Transverse colon (tissue), 4 donors: ENCODE results near the gene PTPRJ.

Source experiments
- POLR2A ChIP-seq: fragments of 450-650 bp; IDR thresholded peaks from one replicate; pipeline ENCODE4 v1.6.1; 2016; ENCODE audit warnings: antibody characterized with exemption, mild to moderate bottlenecking, moderate library complexity
- POLR2AphosphoS5 ChIP-seq, 3 donors: sonication (generic); formaldehyde crosslinking; IDR thresholded peaks; one replicate each; pipeline ENCODE4 v1.6.1; 2016; ENCODE audit warnings: antibody characterized with exemption in 3 of 3
- TF ChIP-seq, protein P1 (sequence below), 5 experiments: fragments of 200-600 bp in 3 of 5; fragments of 450-650 bp in 2 of 5; sonication (generic) in 3 of 5; IDR thresholded peaks; 1 replicate in 2 of 5; 2 replicates in 3 of 5; pipeline ENCODE4 v1.5.1; 2016 to 2017; ENCODE audit warnings: antibody characterized with exemption in 5 of 5, inconsistent platforms in 3 of 5, mild to moderate bottlenecking in 2 of 5, moderate library complexity in 1 of 5

DNA sequence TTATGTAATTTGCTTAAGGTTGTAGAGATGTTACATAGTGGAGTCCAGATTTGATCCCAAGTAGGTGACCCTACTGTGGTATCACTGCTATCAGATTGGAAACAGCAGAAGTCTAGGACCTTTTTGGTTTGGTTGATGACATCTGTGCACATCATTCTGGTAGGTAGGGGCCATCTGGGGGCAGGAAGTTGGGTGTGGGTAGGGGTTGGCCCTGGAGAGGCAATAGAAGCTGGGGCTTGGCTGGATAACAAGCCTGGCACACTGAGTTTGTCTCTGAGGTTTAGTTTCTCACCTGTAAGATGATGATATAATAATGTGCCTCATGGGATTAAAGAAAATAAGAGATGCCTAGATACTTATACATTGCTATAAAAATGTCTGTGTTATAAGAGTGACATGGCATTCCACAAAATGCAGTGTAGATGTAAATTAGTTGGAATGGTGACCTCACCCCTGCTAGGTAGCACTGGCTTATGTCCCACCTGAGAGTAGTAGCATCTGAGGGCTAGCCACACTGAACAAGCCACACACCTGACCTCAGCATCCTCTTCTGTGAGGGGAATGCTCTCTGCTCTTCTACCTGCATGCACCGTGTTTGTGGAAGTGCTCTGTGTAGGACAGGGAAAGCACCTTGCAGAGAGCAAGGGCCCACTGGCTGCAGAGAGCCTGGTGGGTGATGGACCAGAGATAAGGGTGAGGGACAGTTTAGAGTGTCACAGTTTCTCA, 36.9 kb downstream of the PTPRJ start:
- no peak for TF ChIP-seq POLR2A
- TF ChIP-seq POLR2AphosphoS5 (IDR thresholded peaks at IDR 0.05), result no peak
- TF ChIP-seq, protein P1, sequence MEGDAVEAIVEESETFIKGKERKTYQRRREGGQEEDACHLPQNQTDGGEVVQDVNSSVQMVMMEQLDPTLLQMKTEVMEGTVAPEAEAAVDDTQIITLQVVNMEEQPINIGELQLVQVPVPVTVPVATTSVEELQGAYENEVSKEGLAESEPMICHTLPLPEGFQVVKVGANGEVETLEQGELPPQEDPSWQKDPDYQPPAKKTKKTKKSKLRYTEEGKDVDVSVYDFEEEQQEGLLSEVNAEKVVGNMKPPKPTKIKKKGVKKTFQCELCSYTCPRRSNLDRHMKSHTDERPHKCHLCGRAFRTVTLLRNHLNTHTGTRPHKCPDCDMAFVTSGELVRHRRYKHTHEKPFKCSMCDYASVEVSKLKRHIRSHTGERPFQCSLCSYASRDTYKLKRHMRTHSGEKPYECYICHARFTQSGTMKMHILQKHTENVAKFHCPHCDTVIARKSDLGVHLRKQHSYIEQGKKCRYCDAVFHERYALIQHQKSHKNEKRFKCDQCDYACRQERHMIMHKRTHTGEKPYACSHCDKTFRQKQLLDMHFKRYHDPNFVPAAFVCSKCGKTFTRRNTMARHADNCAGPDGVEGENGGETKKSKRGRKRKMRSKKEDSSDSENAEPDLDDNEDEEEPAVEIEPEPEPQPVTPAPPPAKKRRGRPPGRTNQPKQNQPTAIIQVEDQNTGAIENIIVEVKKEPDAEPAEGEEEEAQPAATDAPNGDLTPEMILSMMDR (IDR thresholded peaks at IDR 0.05), result no peak
